Endodermal cell (in vitro differentiated cells): ENCODE measurements around the gene TMC7. TPM values are rescaled to one million over a fixed set of nuclear protein-coding genes. Genes with fewer than 3 reads are reported as not detected.

ENCODE experiments used
- DNase-seq: peaks from one replicate; pipeline ENCODE4 v3.0.0-alpha.2; 2017
- H3K27ac ChIP-seq: 2 replicates; pipeline ENCODE4 v1.5.1; 2013; ENCODE audit warnings: mild to moderate bottlenecking, low read depth, low read length, moderate library complexity
- H3K27me3 ChIP-seq: 2 replicates; pipeline ENCODE4 v1.6.1; 2013; ENCODE audit warnings: mild to moderate bottlenecking, low read length, moderate library complexity; ENCODE audit not compliant: insufficient read depth, control insufficient read depth, poor library complexity, severe bottlenecking
- H3K36me3 ChIP-seq: 2 replicates; pipeline ENCODE4 v1.7.0; 2013; ENCODE audit warnings: mild to moderate bottlenecking, low read length, moderate library complexity; ENCODE audit not compliant: control insufficient read depth, insufficient read depth
- H3K4me1 ChIP-seq: one replicate; pipeline ENCODE4 v1.7.0; 2013; ENCODE audit warnings: low read length; ENCODE audit not compliant: control insufficient read depth, insufficient read depth
- H3K4me3 ChIP-seq: 2 replicates; pipeline ENCODE4 v1.5.1; 2013; ENCODE audit warnings: mild to moderate bottlenecking, low read length, moderate library complexity
- H3K9ac ChIP-seq: 2 replicates; pipeline ENCODE4 v1.6.1; 2013; ENCODE audit warnings: mild to moderate bottlenecking, low read length, moderate library complexity; ENCODE audit not compliant: poor library complexity, severe bottlenecking; ENCODE audit errors: extremely low read depth
- H3K9me3 ChIP-seq: 2 replicates; pipeline ENCODE4 v1.6.1; 2013; ENCODE audit warnings: mild to moderate bottlenecking, low read length, moderate library complexity; ENCODE audit not compliant: control insufficient read depth
- H3K27ac Mint-ChIP-seq: 2 replicates; pipeline ENCODE4 v1.8.0; 2020; ENCODE audit warnings: mixed read lengths
- H3K27me3 Mint-ChIP-seq: 2 replicates; pipeline ENCODE4 v1.8.0; 2021; ENCODE audit warnings: mild to moderate bottlenecking, mixed read lengths; ENCODE audit not compliant: insufficient read depth
- H3K36me3 Mint-ChIP-seq: 2 replicates; pipeline ENCODE4 v1.8.0; 2020; ENCODE audit warnings: low read depth, mixed read lengths
- H3K4me1 Mint-ChIP-seq: 2 replicates; pipeline ENCODE4 v1.8.0; 2020; ENCODE audit warnings: mixed read lengths
- H3K4me3 Mint-ChIP-seq: 2 replicates; pipeline ENCODE4 v1.8.0; 2020; ENCODE audit warnings: mild to moderate bottlenecking, moderate library complexity, mixed read lengths
- H3K9me3 Mint-ChIP-seq: 2 replicates; pipeline ENCODE4 v1.8.0; 2020; ENCODE audit warnings: mild to moderate bottlenecking, mixed read lengths
- WGBS, 2 experiments: methylation state at CpG; one replicate each; pipeline versions ENCODE4 v1.1.5 to v1.1.7; 2013; ENCODE audit warnings: missing lambda C conversion rate in 2 of 2, mixed read lengths in 1 of 2; ENCODE audit not compliant: insufficient coverage in 1 of 2, insufficient read length in 1 of 2; 5-methylcytosine and 5-hydroxymethylcytosine counted together
- total RNA-seq, 2 donors: library from RNA; stranded (reverse); fragmentation: NEBNext Ultra II Directional in 1 of 2; extraction: Animal tissue kit (Norgen Biotek cat#: 25700) in 1 of 2; gene quantifications; 2 replicates in 1 of 2; 3 replicates in 1 of 2; pipeline ENCODE4 v1.2.1, GENCODE V29; 2021
- TF ChIP-seq, protein P1 (sequence below): fragments of 200-600 bp; sonication (generic); conservative IDR thresholded peaks from 2 replicates; pipeline ENCODE4 v1.5.0; 2021; ENCODE audit warnings: antibody characterized with exemption, mild to moderate bottlenecking

The TMC7 gene
- total RNA-seq, 2 donors from 2014 or later = 14.9 to 16.6 TPM

DNA sequence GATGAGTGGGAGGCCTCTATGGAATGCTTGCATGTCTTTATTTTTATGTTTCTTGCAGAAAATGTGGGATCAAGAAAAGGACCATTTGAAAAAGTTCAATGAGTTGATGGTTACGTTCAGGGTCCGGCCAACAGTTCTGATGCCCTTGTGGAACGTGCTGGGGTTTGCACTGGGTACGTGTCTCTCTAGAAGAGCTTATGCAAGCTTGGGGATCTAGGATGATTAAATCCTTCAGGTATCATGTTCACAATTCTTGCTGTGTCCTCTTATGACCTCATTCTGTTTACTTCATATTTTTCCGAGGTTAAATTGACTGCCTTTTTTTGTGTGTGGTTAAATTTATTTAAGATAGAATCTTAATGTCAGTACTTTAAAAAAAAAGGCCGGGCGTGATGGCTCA, 90.1 kb downstream of the TMC7 start:
- Mint-ChIP-seq H3K9me3 (no peaks in the 10 kb centered on the region), H3K36me3 (peaks cover 33% of the 10 kb centered on the region), H3K27me3 (no peaks in the 10 kb centered on the region), H3K4me3 (no peak overlapping the region), H3K27ac (no peak overlapping the region), H3K4me1 (no peaks in the 10 kb centered on the region)
- H3K9me3 ChIP-seq = no peaks in the 10 kb centered on the region
- H3K9ac ChIP-seq = no peak overlapping the region
- H3K27ac ChIP-seq = no peak overlapping the region
- H3K27me3 ChIP-seq = no peaks in the 10 kb centered on the region
- no peaks in the 10 kb centered on the region for H3K4me1 ChIP-seq
- no peak overlapping the region for H3K4me3 ChIP-seq
- peaks cover 47% of the 10 kb centered on the region for H3K36me3 ChIP-seq
- no peak for DNase-seq
- 81 to 83% methylated on average over 6 to 7 of the region's 7 CpGs for WGBS, 2 experiments
- TF ChIP-seq, protein P1, sequence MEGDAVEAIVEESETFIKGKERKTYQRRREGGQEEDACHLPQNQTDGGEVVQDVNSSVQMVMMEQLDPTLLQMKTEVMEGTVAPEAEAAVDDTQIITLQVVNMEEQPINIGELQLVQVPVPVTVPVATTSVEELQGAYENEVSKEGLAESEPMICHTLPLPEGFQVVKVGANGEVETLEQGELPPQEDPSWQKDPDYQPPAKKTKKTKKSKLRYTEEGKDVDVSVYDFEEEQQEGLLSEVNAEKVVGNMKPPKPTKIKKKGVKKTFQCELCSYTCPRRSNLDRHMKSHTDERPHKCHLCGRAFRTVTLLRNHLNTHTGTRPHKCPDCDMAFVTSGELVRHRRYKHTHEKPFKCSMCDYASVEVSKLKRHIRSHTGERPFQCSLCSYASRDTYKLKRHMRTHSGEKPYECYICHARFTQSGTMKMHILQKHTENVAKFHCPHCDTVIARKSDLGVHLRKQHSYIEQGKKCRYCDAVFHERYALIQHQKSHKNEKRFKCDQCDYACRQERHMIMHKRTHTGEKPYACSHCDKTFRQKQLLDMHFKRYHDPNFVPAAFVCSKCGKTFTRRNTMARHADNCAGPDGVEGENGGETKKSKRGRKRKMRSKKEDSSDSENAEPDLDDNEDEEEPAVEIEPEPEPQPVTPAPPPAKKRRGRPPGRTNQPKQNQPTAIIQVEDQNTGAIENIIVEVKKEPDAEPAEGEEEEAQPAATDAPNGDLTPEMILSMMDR = no peak

- H3K4me1 Mint-ChIP-seq = no peaks in the 10 kb centered on the region
- H3K9me3 ChIP-seq = peaks cover 12% of the 10 kb centered on the region
- peaks cover 62% of the 10 kb centered on the region for H3K36me3 ChIP-seq
- peaks cover 44% of the 10 kb centered on the region for H3K36me3 Mint-ChIP-seq
- no peaks in the 10 kb centered on the region for H3K27me3 ChIP-seq
- H3K27ac Mint-ChIP-seq = no peak overlapping the region
- no peak overlapping the region for H3K4me3 ChIP-seq
- no peak for DNase-seq
- H3K4me3 Mint-ChIP-seq = no peak overlapping the region
- H3K27me3 Mint-ChIP-seq = no peaks in the 10 kb centered on the region
- 93 to 100% methylated on average over 8 to 12 of the region's 12 CpGs for WGBS, 2 experiments
- no peaks in the 10 kb centered on the region for H3K9me3 Mint-ChIP-seq
- TF ChIP-seq, protein P1 = no peak
- no peak overlapping the region for H3K27ac ChIP-seq
- no peak overlapping the region for H3K9ac ChIP-seq
- no peaks in the 10 kb centered on the region for H3K4me1 ChIP-seq
Observed at GRCh38 chr16:19075511-19075910, 91.8 kb downstream of the TMC7 start.

GRCh38 chr16:19077879-19078278, 94.1 kb downstream of the TMC7 start:
- no peaks in the 10 kb centered on the region for H3K27me3 Mint-ChIP-seq
- 90 to 94% methylated on average over 5 to 6 of the region's 6 CpGs for WGBS, 2 experiments
- no peak overlapping the region for H3K27ac ChIP-seq

More at GRCh38 chr16:19077879-19078278, 94.1 kb downstream of the TMC7 start:
- Histone ChIP-seq H3K4me3 (no peak overlapping the region), H3K9ac (no peak overlapping the region), H3K27me3 (no peaks in the 10 kb centered on the region), H3K9me3 (peaks cover 30% of the 10 kb centered on the region), H3K4me1 (no peaks in the 10 kb centered on the region), H3K36me3 (peaks cover 74% of the 10 kb centered on the region)
- Mint-ChIP-seq H3K9me3 (peaks cover 11% of the 10 kb centered on the region), H3K27ac (no peak overlapping the region), H3K4me3 (no peak overlapping the region), H3K36me3 (peaks cover 60% of the 10 kb centered on the region), H3K4me1 (no peaks in the 10 kb centered on the region)
- TF ChIP-seq, protein P1 = no peak
- DNase-seq = no peak
